Kidney epithelial cell (primary cell): Measurements from ENCODE around the gene LRRC3. TPM values are rescaled to one million over a fixed set of nuclear protein-coding genes. Genes with fewer than 3 reads are reported as not detected.

Experiments
- DNase-seq: peaks from one replicate; pipeline ENCODE4 v3.0.0-alpha.2; 2010; ENCODE audit warnings: low read depth
- H3K27me3 ChIP-seq: 2 replicates; pipeline ENCODE4 v1.6.0; 2011; ENCODE audit warnings: low read length; ENCODE audit not compliant: control insufficient read depth, insufficient read depth
- H3K36me3 ChIP-seq: 2 replicates; pipeline ENCODE4 v1.5.1; 2011; ENCODE audit warnings: low read length; ENCODE audit not compliant: control insufficient read depth, insufficient read depth
- H3K4me3 ChIP-seq: 2 replicates; pipeline ENCODE4 v1.5.1; 2011; ENCODE audit warnings: low read depth, mild to moderate bottlenecking, control low read depth, low read length
- total RNA-seq: library from RNA; depleted of rRNA; stranded (reverse); fragments of >200 nt; gene quantifications from 2 replicates; pipeline ENCODE4 v1.2.3, GENCODE V29; 2015
- TF ChIP-seq, protein P1 (sequence below): IDR thresholded peaks from 2 replicates; pipeline ENCODE4 v1.5.1; 2011; ENCODE audit warnings: mild to moderate bottlenecking, moderate library complexity, low read length, control low read depth, inconsistent platforms; ENCODE audit not compliant: insufficient read depth, poor library complexity, severe bottlenecking

The LRRC3 gene
- total RNA-seq, 1 donor from 2014 or later, result 3.4 TPM

GRCh38 chr21:44492567-44493385 is 37.5 kb downstream of the LRRC3 start:
- peaks cover 6% of the 10 kb centered on the region for H3K27me3 ChIP-seq
- no peak overlapping the region for H3K4me3 ChIP-seq
- TF ChIP-seq, protein P1, sequence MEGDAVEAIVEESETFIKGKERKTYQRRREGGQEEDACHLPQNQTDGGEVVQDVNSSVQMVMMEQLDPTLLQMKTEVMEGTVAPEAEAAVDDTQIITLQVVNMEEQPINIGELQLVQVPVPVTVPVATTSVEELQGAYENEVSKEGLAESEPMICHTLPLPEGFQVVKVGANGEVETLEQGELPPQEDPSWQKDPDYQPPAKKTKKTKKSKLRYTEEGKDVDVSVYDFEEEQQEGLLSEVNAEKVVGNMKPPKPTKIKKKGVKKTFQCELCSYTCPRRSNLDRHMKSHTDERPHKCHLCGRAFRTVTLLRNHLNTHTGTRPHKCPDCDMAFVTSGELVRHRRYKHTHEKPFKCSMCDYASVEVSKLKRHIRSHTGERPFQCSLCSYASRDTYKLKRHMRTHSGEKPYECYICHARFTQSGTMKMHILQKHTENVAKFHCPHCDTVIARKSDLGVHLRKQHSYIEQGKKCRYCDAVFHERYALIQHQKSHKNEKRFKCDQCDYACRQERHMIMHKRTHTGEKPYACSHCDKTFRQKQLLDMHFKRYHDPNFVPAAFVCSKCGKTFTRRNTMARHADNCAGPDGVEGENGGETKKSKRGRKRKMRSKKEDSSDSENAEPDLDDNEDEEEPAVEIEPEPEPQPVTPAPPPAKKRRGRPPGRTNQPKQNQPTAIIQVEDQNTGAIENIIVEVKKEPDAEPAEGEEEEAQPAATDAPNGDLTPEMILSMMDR, result no peak
- no peaks in the 10 kb centered on the region for H3K36me3 ChIP-seq
- no peak for DNase-seq

- DNase-seq, result no peak
- Histone ChIP-seq H3K4me3 (no peak overlapping the region), H3K27me3 (peaks cover 14% of the 10 kb centered on the region), H3K36me3 (no peaks in the 10 kb centered on the region)
- TF ChIP-seq, protein P1, result no peak
Measured at GRCh38 chr21:44494418-44494817, 39.1 kb downstream of the LRRC3 start.

DNA sequence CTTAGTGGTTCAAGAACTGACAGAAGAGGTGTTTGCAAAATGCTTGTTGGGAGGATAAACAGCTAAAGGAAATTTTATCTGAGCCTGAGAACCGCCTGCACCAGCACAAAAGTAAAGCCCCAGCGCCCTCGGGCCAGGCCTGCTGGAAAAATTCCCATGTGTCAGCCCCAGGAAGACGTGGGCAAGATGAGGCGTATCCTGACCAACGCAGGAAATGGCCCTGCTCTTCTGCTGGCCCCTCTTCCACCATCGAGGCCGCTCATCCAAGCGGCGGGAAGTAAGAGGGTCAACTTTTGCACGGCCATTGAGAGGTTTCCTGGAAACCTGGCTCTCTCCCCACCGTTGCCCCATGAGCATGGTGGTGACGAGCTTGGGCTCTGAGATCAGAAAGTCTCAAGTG is 39.6 kb downstream of the LRRC3 start:
- Histone ChIP-seq H3K4me3 (no peak overlapping the region), H3K36me3 (no peaks in the 10 kb centered on the region), H3K27me3 (peaks cover 16% of the 10 kb centered on the region)
- DNase-seq, result no peak
- TF ChIP-seq, protein P1, result no peak

- TF ChIP-seq, protein P1, result no peak
- no peak for DNase-seq
- peaks cover 16% of the 10 kb centered on the region for H3K27me3 ChIP-seq
- H3K36me3 ChIP-seq, result no peaks in the 10 kb centered on the region
- H3K4me3 ChIP-seq, result no peak overlapping the region
Measured at GRCh38 chr21:44495611-44496563, 40.6 kb downstream of the LRRC3 start.

GRCh38 chr21:44496564-44497550 is 41.5 kb downstream of the LRRC3 start:
- no peak for DNase-seq
- no peak overlapping the region for H3K4me3 ChIP-seq
- peaks cover 16% of the 10 kb centered on the region for H3K27me3 ChIP-seq
- TF ChIP-seq, protein P1, result no peak
- no peaks in the 10 kb centered on the region for H3K36me3 ChIP-seq
